Activated T-cell treated with anti-CD3 and anti-CD28 coated beads, Interleukin-2, amount 50 U/mL, for 72 hours (primary cell): ENCODE measurements around the gene HSPH1. TPM values are rescaled to one million over a fixed set of nuclear protein-coding genes. Genes with fewer than 3 reads are reported as not detected.

Experiments
- ATAC-seq, 2 donors: fragments of 150-1000 bp; cut with Tn5 transposase; replicated peaks in 1 of 2; 2 replicates each; pipeline ENCODE4 v1.10.0; 2021; ENCODE audit warnings: moderate library complexity in 2 of 2, mild to moderate bottlenecking in 1 of 2
- DNase-seq, 2 donors: peaks; one replicate each; pipeline ENCODE4 v3.0.0; 2021 to 2022; ENCODE audit warnings: mixed read lengths in 1 of 2
- H3K27ac Mint-ChIP-seq: one replicate; pipeline ENCODE4 v1.8.0; 2022; ENCODE audit warnings: mild to moderate bottlenecking, moderate library complexity, mixed read lengths
- H3K27me3 Mint-ChIP-seq: one replicate; pipeline ENCODE4 v1.8.0; 2022; ENCODE audit warnings: low read depth, mixed read lengths
- H3K36me3 Mint-ChIP-seq, 2 donors: one replicate each; pipeline ENCODE4 v1.8.0; 2022; ENCODE audit warnings: mixed read lengths in 2 of 2, mild to moderate bottlenecking in 1 of 2; ENCODE audit not compliant: insufficient read depth in 2 of 2
- H3K4me1 Mint-ChIP-seq: one replicate; pipeline ENCODE4 v1.8.0; 2022; ENCODE audit warnings: low read depth, mixed read lengths
- H3K4me3 Mint-ChIP-seq, 2 donors: one replicate each; pipeline ENCODE4 v1.8.0; 2022; ENCODE audit warnings: mild to moderate bottlenecking in 2 of 2, mixed read lengths in 2 of 2, moderate library complexity in 2 of 2
- H3K9me3 Mint-ChIP-seq, 2 donors: one replicate each; pipeline ENCODE4 v1.8.0; 2022; ENCODE audit warnings: mixed read lengths in 2 of 2
- total RNA-seq, 2 donors: library from RNA; stranded (reverse); gene quantifications; one replicate each; pipeline ENCODE4 v1.2.3, GENCODE V29; 2022

Gene HSPH1
- total RNA-seq, 2 donors from 2014 or later = 86.3 to 89.5 TPM

DNA sequence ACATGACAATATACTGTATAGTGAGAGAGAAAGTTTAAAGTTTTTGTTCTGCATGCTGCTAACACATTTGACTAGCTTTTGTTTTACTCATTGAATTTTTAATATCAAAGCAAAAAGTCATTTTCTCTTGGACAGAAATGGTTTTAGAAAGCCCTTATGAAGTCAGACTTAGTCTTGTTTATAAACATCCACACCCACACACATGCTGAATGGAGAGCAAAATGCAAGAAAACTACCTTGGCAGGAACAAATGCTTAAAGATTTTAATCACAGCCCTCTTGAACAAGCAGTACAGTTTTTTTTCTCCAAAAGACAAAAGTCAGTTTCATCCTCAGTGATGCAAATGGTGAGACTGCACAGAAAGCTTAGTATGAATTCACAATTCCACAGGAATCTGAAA lies 25.0 kb downstream of the HSPH1 start:
- Mint-ChIP-seq H3K4me3 (peak overlapping the region in 1 of 2 donors; percentile 25), H3K9me3 (no peaks in the 10 kb centered on the region), H3K4me1 (peaks cover 63% of the 10 kb centered on the region), H3K36me3 (peaks cover 12 to 50% of the 10 kb centered on the region in 2 donors), H3K27me3 (no peaks in the 10 kb centered on the region), H3K27ac (peak overlapping the region; percentile 86)
- no peak for DNase-seq
- ATAC-seq = peak in 1 of 2 donors; percentile 34

DNA sequence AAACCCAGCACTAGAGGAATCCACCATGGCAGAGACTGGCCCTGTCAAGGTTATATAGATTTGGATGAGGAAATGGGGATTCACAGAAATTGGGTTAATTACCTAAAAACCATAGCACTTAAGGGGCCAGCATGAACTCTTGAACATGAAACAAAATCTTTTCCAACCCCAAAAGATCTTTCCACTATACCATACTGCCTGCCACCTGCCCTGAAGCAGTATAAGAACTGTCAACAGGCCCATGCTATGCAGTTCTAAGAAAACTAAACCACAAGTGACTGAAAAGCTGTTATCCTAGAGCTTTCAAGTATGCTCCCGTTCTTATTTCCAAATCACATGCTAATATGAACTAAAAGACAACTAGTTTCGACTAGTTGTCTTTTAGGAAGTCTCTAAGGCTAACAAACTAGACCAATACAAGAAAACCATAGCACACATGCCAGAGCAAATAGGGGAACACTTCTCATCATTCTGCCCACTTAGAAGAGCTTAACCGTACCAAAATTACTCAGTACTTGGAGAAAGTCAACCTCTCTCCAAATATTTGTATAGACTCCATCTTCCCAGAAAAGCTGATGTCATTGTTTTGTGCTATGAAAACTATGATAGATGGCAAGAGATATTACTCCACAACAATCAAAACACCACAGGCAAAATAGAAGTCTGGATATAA lies 27.5 kb downstream of the HSPH1 start:
- H3K27ac Mint-ChIP-seq = peak overlapping the region; percentile 90
- peak overlapping the region in 1 of 2 donors; percentile 60 for H3K4me3 Mint-ChIP-seq
- peaks cover 11 to 30% of the 10 kb centered on the region in 2 donors for H3K36me3 Mint-ChIP-seq
- ATAC-seq (peak; percentile 63 to 76), DNase-seq (no peak)
- peaks cover 65% of the 10 kb centered on the region for H3K4me1 Mint-ChIP-seq
- no peaks in the 10 kb centered on the region for H3K27me3 Mint-ChIP-seq
- H3K9me3 Mint-ChIP-seq = no peaks in the 10 kb centered on the region

DNA sequence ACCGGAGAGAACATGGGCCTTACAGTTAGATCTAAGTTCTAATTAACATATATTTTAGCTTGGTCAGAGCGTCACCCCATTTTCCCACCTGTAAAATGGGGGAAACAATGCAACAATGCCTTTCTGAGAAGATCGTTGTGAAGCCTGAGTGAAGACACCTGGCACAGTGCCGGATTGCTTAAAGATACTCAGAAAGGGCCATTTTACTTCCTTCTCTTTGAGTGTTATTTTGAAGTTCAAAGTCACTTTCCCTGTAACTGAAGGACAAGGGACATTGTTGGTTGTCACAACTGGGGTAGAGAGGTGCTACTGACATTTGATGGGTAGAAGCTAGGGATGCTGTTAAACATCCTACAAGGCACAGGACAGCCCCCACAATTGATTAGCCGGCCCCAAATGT lies 28.1 kb downstream of the HSPH1 start:
- H3K36me3 Mint-ChIP-seq = peaks cover 11 to 26% of the 10 kb centered on the region in 2 donors
- DNase-seq (no peak), ATAC-seq (no peak)
- no peaks in the 10 kb centered on the region for H3K9me3 Mint-ChIP-seq
- peaks cover 5% of the 10 kb centered on the region for H3K27me3 Mint-ChIP-seq
- peak overlapping the region; percentile 90 for H3K27ac Mint-ChIP-seq
- peak overlapping the region; percentile 7 to 60 for H3K4me3 Mint-ChIP-seq
- peaks cover 59% of the 10 kb centered on the region for H3K4me1 Mint-ChIP-seq

DNA sequence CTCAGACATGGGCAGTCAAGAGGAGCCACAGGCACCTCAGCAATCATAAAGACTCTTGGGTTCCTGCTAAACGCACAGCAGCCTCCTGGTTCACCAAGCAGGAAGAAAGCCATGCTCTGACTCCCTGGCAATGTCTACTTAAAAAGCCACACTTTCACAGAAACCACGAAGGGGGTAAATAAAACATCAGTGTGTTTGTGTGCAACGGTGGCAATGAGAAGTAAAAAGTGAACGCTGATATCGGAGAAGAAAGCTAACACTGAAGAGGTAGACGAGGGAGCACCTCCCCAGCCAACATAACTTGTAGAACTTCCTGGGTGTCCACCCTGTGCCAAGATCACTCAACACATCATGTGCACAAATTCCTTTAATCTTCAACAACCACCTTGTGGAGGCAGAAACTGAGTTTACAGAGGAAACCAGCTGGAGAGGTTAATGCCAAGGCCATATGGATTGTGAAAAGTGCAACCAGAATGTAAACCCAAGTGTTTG lies 30.2 kb downstream of the HSPH1 start:
- no peak for ATAC-seq
- peaks cover 19% of the 10 kb centered on the region for H3K27me3 Mint-ChIP-seq
- DNase-seq = no peak
- H3K9me3 Mint-ChIP-seq = no peaks in the 10 kb centered on the region
- H3K4me3 Mint-ChIP-seq = no peak overlapping the region
- peaks cover 40% of the 10 kb centered on the region for H3K4me1 Mint-ChIP-seq
- H3K36me3 Mint-ChIP-seq = peaks cover 4 to 9% of the 10 kb centered on the region in 2 donors
- no peak overlapping the region for H3K27ac Mint-ChIP-seq

DNA sequence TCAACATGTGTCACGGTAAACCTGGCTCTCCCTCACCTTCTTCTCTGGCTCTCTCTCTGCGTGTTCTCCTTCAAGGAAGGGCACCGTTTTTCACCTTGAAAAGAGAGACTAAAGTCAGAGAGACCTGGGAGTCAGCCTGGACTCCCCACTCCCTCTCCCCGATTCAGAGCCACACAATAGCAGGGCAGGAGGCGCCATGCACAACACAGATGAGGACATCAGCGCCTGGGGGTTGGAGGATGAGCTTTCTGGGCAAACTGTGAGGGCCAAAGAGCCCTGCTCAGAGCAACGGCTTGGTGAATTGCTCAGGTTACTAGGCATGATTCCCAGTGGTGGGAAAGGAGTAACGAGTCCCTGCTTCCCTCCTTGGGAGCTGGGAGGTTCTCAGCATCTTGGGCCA lies 32.3 kb downstream of the HSPH1 start:
- peaks cover 38% of the 10 kb centered on the region for H3K27me3 Mint-ChIP-seq
- H3K9me3 Mint-ChIP-seq = no peaks in the 10 kb centered on the region
- DNase-seq = no peak
- ATAC-seq = no peak
- H3K36me3 Mint-ChIP-seq = peaks cover 2% of the 10 kb centered on the region in 2 donors
- H3K27ac Mint-ChIP-seq = no peak overlapping the region
- peaks cover 21% of the 10 kb centered on the region for H3K4me1 Mint-ChIP-seq
- H3K4me3 Mint-ChIP-seq = no peak overlapping the region

DNA sequence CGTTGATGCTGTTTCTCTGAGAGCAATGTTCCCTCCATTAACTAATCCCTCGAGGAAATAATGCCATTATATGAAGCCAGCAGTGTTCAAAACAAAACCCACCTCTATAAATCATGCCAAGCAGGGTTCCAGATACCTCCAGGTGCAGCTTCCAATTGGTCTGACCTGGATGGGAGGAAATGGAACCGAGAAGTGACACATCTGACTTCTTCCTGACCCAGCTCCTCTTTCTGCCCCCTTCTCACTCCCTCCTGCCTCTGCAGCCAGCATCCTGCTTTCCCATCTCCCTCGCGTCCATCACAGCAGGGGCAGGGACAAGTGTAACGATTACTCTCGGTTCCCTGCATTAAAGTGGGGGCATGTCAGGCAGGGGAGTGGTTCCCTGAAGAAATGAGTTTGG lies 37.5 kb downstream of the HSPH1 start:
- Mint-ChIP-seq H3K36me3 (no peaks in the 10 kb centered on the region), H3K9me3 (no peaks in the 10 kb centered on the region), H3K4me1 (peaks cover 9% of the 10 kb centered on the region), H3K4me3 (no peak overlapping the region), H3K27me3 (peaks cover 62% of the 10 kb centered on the region), H3K27ac (no peak overlapping the region)
- DNase-seq = no peak
- ATAC-seq = no peak

DNA sequence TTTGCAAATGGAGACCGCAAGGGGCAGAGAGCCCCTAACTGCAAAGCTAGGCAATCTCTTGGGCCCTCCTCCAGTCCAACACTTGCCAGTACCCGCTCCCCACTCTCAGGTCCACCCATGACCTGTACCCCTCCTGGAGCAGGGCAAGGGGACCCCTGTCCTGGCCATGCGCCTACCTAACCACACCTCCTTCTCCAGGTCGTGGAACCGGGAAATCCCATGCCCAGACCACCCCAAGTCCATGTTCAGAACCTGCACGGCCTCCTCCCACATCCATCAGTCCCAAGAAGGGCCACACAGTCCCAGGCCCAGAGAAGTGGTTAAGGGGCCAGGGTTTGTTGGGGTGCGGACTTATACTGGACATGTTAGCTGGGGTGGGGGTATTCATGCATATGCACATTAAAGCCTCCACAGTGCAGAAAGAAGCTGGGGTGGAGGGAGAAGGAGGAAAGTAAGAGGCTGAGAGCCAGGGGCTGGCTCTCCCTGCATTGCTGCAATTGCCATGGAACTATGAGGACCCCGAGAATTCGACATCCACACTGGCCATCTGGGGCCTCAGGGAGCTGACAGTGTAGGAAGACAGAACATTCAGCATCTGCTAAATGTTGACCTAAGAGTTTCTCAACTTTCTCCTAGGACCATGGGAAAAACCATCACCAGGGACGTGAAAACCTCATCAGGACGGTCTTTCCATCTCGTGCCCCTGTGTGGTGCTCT lies 39.0 kb downstream of the HSPH1 start:
- ATAC-seq = no peak
- Mint-ChIP-seq H3K36me3 (no peaks in the 10 kb centered on the region), H3K9me3 (no peaks in the 10 kb centered on the region), H3K27me3 (peaks cover 55% of the 10 kb centered on the region), H3K27ac (no peak overlapping the region), H3K4me1 (peaks cover 9% of the 10 kb centered on the region), H3K4me3 (no peak overlapping the region)
- no peak for DNase-seq

DNA sequence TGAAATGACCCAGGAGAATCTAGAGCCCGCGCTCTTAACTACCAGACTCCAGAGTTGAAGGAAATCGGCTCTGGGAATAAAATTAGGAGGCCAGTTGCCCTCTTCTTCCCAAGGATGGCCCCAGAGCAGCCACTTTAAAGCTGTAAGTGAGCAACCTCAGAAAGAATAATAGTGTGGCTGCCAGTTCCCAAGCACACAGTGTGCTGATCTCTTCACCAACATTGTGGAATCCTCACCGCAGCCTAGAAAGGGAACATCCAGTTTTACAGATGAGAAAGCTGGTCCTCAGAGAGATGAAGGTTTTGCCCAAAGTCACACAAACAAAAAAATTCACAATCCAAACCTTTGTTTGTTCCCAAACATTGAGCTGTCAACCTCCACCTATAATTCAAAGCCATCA lies 39.6 kb downstream of the HSPH1 start:
- peaks cover 50% of the 10 kb centered on the region for H3K27me3 Mint-ChIP-seq
- no peaks in the 10 kb centered on the region for H3K36me3 Mint-ChIP-seq
- no peaks in the 10 kb centered on the region for H3K9me3 Mint-ChIP-seq
- H3K4me3 Mint-ChIP-seq = no peak overlapping the region
- peaks cover 9% of the 10 kb centered on the region for H3K4me1 Mint-ChIP-seq
- ATAC-seq = no peak
- DNase-seq = no peak
- no peak overlapping the region for H3K27ac Mint-ChIP-seq

DNA sequence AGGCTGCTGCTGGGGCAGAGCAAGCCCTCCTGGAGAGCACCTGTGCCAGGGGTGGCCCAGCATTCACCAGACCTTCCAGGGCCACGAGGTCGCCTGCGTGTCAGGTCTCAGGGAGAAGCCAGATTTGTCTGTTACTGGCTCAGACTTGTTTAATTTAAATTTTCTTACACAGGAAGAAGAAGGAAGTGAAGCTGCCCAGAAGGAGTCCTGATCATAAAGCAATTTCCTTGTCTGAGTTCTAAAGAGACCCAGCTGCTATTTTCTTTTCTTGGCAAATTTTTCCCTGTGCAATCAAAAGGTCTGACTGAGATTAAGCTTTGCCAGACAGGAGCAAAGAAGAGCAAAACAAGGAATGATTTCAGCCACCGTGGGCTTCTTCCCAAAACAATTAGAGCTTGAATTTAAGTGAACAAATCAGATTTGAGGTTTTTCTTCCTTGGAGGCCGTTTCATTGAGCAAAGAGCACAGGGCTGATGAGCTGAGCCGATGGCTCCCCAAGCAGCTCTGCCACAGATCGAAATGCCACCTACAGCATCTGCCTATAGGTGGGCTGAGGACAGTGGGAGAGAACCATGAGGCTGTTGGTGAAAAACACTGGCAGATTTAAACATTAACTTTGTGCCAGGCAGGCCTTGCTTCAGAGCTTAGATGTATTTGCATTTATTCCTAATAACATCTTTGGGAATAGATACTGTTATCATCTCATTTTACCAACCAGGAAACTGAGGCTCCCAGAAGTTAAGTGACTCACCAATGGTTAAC lies 40.1 kb downstream of the HSPH1 start:
- H3K9me3 Mint-ChIP-seq = no peaks in the 10 kb centered on the region

DNA sequence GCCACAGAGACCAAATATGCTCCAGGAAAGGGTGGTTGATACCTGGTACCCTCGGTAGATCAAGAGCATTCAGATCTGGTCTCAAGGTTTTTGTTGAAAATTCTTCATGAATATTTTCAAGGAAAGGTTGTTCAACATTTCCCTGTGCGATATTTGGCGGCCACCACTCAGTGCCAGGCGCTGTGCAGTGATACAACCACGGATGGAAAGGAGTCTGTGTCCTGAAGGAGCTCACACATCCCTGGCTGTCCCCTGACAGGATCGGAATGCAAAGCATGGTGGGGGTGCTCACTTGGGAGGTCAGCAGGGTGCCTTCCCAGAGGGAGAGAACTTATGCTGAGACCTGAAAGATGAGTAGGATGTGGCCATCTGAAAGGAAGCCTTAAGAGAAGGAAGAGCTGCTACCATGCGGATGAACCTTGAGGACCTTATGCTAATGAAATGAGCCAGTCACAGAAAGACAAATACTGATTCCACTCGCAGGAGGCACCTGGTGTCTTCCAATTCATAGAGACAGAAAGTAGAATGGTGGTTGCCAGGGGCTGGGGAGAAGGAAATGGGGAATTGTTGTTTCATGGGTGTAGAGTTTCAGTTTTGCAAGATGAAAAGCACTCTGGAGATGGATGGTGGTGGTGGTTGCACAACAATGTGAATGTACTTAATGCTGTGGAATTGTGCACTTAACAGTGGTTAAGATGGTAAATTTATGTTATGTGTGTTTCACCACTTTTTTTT lies 41.6 kb downstream of the HSPH1 start:
- Mint-ChIP-seq H3K27me3 (peaks cover 49% of the 10 kb centered on the region), H3K27ac (no peak overlapping the region), H3K36me3 (no peaks in the 10 kb centered on the region), H3K4me1 (peaks cover 9% of the 10 kb centered on the region), H3K4me3 (no peak overlapping the region), H3K9me3 (no peaks in the 10 kb centered on the region)
- DNase-seq = no peak
- ATAC-seq = peak; percentile 28 to 43

More for the DNA sequence above, 40.1 kb downstream of the HSPH1 start:
- no peak for DNase-seq
- no peak for ATAC-seq
- Mint-ChIP-seq H3K36me3 (no peaks in the 10 kb centered on the region), H3K27me3 (peaks cover 47% of the 10 kb centered on the region), H3K27ac (no peak overlapping the region), H3K4me1 (peaks cover 9% of the 10 kb centered on the region), H3K4me3 (no peak overlapping the region)

DNA sequence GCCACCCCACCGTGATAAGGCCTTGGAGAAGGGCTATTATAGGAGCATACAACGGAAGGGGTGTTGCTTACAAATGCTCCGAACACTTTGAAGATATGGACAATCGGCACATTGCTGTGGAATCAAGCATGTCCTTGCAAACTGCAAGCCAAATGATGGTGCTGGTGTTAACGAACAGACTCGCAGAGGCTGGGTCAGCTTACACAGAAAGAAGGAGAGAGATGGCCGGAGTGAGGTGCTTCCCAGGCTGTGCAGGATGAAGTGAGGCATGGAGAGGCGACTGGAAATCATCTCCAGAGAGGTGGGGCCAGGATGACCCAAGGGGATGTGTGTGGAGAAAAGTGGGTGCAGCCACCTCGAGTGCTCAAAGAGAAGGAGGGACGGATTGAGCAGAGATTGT lies 42.2 kb downstream of the HSPH1 start:
- Mint-ChIP-seq H3K4me1 (peaks cover 9% of the 10 kb centered on the region), H3K4me3 (no peak overlapping the region), H3K27ac (no peak overlapping the region), H3K36me3 (no peaks in the 10 kb centered on the region), H3K27me3 (peaks cover 45% of the 10 kb centered on the region), H3K9me3 (no peaks in the 10 kb centered on the region)
- no peak for DNase-seq
- no peak for ATAC-seq

DNA sequence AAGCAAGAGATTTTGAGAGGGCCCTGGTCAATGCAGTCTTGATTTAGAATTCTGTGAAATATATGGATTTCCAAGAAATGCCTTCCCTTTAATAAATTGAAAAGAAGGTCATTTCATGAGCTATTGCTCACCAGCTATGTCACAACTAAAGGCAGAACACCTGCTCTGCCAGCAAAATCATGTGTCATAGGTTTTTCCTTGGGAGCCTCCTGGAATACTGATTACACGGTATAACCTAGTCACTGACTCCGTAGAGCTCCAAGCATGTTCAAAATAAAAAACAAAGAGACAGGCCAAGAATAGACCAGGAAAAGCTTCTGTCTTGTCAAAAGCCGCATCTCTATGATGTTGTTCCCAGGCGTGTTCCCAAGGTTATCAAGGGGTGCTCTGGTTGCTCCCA lies 45.5 kb downstream of the HSPH1 start:
- DNase-seq = no peak
- H3K9me3 Mint-ChIP-seq = no peaks in the 10 kb centered on the region
- H3K4me3 Mint-ChIP-seq = no peak overlapping the region
- peaks cover 16% of the 10 kb centered on the region for H3K4me1 Mint-ChIP-seq
- H3K27ac Mint-ChIP-seq = no peak overlapping the region
- H3K27me3 Mint-ChIP-seq = peaks cover 50% of the 10 kb centered on the region
- H3K36me3 Mint-ChIP-seq = no peaks in the 10 kb centered on the region
- ATAC-seq = no peak
